ENCODE results near the gene GBE1. TPM values are rescaled to one million over a fixed set of nuclear protein-coding genes. Genes with fewer than 3 reads are reported as not detected.

GBE1 gene
- total and polyA plus RNA-seq, 7 donors = 99.7 to 290 (median 194) TPM

GRCh38 chr3:81790117-81790516, 28.7 kb upstream of the GBE1 start:
- intact Hi-C loops (cut with DNase I) = no loop called here
- 17 to 27% (median 22%) methylated on average over 3 of the region's 3 CpGs for WGBS, 3 donors
- ATAC-seq (no peak), DNase-seq (no peak)
- peaks cover 24% of the 10 kb centered on the region for H3K4me1 ChIP-seq
- peak overlapping the region; percentile 72 for H3K27ac ChIP-seq
- H3K4me3 ChIP-seq = no peak overlapping the region
- no peak for TF ChIP-seq CTCF (IDR thresholded peaks at IDR 0.05)
- no peaks in the 10 kb centered on the region for H3K9me3 ChIP-seq
- no peaks in the 10 kb centered on the region for H3K27me3 ChIP-seq (ENCODE audit: insufficient read depth in 3 of 3, low read length in 2 of 3)
- H3K36me3 ChIP-seq (ENCODE audit: insufficient read depth in 1 of 2, low read depth in 1 of 2) = no peaks in the 10 kb centered on the region

- intact Hi-C loops (cut with DNase I) = no loop called here
- Histone ChIP-seq H3K27me3 (ENCODE audit: insufficient read depth in 3 of 3, low read length in 2 of 3) (no peaks in the 10 kb centered on the region), H3K9me3 (no peaks in the 10 kb centered on the region), H3K4me1 (peaks cover 24% of the 10 kb centered on the region), H3K4me3 (no peak overlapping the region), H3K27ac (peak overlapping the region; percentile 72), H3K36me3 (ENCODE audit: insufficient read depth in 1 of 2, low read depth in 1 of 2) (no peaks in the 10 kb centered on the region)
- no peak for DNase-seq
- no peak for TF ChIP-seq CTCF (IDR thresholded peaks at IDR 0.05)
- ATAC-seq = no peak
Observed at GRCh38 chr3:81789691-81790090, 28.2 kb upstream of the GBE1 start.

- peak overlapping the region; percentile 10 for H3K4me3 ChIP-seq
- TF ChIP-seq CTCF (IDR thresholded peaks at IDR 0.05) = no peak
Observed at GRCh38 chr3:81788610-81789009, 27.2 kb upstream of the GBE1 start.

GRCh38 chr3:81788044-81788443, 26.6 kb upstream of the GBE1 start:
- WGBS, 3 donors = 71 to 84% (median 78%) methylated on average over 2 of the region's 2 CpGs
- intact Hi-C loops (cut with DNase I) = no loop called here

More at GRCh38 chr3:81788610-81789009, 27.2 kb upstream of the GBE1 start:
- H3K4me1 ChIP-seq = peaks cover 24% of the 10 kb centered on the region
- ATAC-seq (peak; percentile 92 to 98 (median 95)), DNase-seq (no peak)
- no peaks in the 10 kb centered on the region for H3K9me3 ChIP-seq
- H3K27ac ChIP-seq = peak overlapping the region; percentile 72
- intact Hi-C loops (cut with DNase I) = no loop called here
- no peaks in the 10 kb centered on the region for H3K27me3 ChIP-seq (ENCODE audit: insufficient read depth in 3 of 3, low read length in 2 of 3)
- no peaks in the 10 kb centered on the region for H3K36me3 ChIP-seq (ENCODE audit: insufficient read depth in 1 of 2, low read depth in 1 of 2)
- WGBS, 3 donors = 3 to 11% (median 4%) methylated on average over 2 of the region's 2 CpGs

More at GRCh38 chr3:81788044-81788443, 26.6 kb upstream of the GBE1 start:
- TF ChIP-seq CTCF (IDR thresholded peaks at IDR 0.05) = no peak
- Histone ChIP-seq H3K36me3 (ENCODE audit: insufficient read depth in 1 of 2, low read depth in 1 of 2) (no peaks in the 10 kb centered on the region), H3K27ac (peak overlapping the region; percentile 72), H3K4me3 (no peak overlapping the region), H3K4me1 (peaks cover 24% of the 10 kb centered on the region), H3K9me3 (no peaks in the 10 kb centered on the region), H3K27me3 (ENCODE audit: insufficient read depth in 3 of 3, low read length in 2 of 3) (no peaks in the 10 kb centered on the region)
- ATAC-seq = peak in 2 of 4 donors; percentile 11 to 38
- DNase-seq = no peak

Measured in psoas muscle (tissue), 8 donors.